ENCODE data around the gene ELANE.
A peak's percentile ranks its signal among the peaks of the same experiment; 100 is the strongest.

Gene ELANE

DNA sequence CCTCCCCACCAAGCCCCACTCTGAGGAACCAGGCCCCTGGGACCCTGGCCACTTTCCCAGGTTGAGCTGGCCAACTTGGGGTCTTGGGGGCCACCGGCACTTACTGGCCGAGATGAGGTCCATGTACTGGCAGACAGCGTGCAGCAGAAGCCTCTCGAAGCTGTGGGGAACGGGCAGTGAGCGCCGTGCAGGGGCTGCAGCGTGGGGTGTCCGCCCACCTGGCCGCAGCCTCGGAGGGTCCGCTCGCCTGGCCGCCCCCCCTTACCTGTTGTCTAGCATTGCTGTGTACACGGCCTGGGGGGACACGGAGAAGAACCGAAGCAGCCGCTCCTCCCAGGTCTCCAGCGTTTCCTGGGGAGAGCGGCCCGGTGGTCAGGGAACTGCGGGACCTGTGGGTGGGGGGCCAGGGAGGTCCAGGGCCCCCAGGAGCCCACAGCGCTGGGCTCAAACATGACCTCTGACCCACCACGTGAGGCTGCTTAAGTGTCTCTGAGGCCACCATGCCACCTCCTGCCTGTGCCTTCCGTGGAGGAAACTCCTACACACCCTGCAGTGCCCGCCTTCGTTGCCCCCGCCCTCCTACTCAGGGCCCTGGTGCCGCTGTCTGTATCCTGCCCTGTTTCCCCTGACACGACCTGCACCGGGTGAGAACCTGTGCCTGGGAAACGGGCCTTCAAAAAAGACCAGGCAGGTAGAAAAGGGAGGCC is 47.4 kb downstream of the ELANE start:
- DNase-seq (ENCODE audit: low spot score) = no peak

DNA sequence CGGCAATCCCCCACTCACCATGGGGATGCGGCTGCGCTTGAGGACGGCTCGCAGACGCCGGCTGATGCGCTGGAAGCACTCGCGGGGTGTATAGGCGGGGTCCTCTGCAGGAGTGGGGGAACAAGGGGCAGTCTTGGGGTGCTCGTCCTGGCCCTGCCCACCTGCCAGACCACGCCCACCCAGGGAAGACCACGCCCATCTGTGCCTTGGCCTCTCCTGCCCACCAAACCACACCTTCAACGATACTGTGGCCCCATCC is 47.9 kb downstream of the ELANE start:
- no peak for DNase-seq (ENCODE audit: low spot score)

- no peak for DNase-seq (ENCODE audit: low spot score)
These were observed 48.4 kb downstream of the ELANE start for GRCh38 chr19:900302-901111.

DNA sequence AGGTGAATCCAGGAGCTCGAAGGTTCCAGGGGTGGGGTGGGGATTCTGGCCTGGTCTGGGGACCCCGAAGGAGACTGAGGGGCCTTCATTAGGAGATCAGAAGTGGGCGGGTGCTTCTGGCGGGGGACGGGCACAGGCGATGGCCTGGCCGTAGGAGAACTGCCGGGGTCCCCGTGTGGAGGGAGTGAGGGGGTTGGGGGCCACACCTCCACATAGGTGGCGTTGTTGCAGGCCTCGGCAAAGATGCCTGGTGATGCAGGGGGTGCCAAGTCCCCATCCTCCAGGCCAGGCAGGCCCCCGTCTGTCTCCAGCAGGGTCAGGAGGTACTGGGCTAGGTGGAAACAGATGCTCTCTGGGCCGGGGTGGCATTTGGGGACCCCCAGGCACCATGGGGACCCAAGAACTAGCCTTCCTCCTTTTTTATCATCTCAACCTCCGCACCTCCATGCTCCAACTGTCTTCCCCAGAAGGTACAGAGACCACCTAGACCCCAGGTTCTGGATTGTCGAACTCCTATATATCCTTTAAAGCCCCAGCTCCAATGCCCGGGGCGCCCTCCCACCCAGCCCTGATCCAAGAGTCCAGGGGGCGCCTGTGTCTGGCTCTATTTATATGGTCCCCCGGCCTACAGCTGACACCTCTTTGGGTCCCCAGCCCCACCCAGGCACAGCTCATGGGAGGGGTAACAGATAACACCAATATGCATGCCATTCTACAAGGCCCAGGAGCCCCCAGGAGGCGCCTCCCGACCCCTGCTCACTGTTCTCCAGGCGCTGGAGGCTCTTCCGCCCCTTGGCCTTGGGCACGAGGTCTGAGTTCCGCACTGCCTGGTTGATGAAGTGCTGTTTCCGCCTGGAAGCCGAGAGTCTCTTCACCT is 49.4 kb downstream of the ELANE start:
- DNase-seq (ENCODE audit: low spot score) = no peak

GRCh38 chr19:902093-902370 is 49.9 kb downstream of the ELANE start:
- DNase-seq (ENCODE audit: low spot score) = no peak

GRCh38 chr19:902446-903226 is 50.5 kb downstream of the ELANE start:
- no peak for DNase-seq (ENCODE audit: low spot score)

GRCh38 chr19:903266-903797 is 51.2 kb downstream of the ELANE start:
- DNase-seq (ENCODE audit: low spot score) = peak; percentile 77

DNA sequence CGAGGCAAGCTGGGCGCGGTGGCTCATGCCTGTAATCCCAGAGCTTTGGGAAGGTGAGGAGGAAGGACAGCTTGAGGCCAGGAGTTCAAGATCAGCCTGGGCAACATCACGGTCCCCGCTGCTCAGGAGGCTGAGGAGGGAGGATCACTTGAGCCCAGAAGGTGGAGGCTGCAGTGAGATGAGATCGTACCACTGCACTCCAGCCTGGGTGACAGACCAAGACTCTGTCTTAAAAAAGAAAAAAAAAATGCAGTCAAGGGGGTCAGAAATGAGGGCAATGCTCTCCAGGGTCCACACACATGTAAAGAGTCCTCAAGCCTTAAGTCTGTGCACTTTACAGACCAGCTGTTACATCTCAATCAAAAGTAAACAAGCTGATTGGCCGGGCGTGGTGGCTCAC is 52.4 kb downstream of the ELANE start:
- no peak for DNase-seq (ENCODE audit: low spot score)

Measured in ecto neural progenitor cell (in vitro differentiated cells).